Measurements from ENCODE around the gene DCBLD2.

The DCBLD2 gene

DNA sequence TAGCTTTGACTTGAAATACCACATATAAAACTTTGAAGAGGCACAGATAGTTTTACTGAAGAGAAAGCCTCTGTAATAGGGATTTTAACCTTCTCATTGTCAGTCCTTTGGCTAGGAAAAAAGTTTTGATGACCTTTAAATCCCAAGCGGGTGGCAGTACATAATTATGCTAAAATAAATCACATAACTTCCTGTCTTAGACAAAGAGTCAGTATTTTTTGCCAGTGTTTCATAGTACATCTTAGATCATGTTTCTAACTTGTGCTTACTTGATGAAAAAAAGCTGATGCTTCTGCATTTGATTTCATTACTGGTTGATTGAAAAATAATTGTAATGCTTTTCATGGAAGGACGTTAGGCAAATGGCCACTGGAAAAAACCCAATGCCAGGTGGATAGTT, 132.5 kb downstream of the DCBLD2 start:
- H3K4me3 ChIP-seq, result peak overlapping the region in 3 of 10 experiments; percentile 23 to 82 (median 27); a peak in 4 of 20 replicates
- H3K27ac ChIP-seq, result peak overlapping the region in 2 of 11 experiments; percentile 1; a peak in 1 of 22 replicates
- H3K36me3 ChIP-seq, result peaks cover 0 to 90% (median 0%) of the 10 kb centered on the region in 11 experiments; a peak in 11 of 22 replicates
- H4K20me1 ChIP-seq, result peaks cover 0 to 94% (median 0%) of the 10 kb centered on the region in 11 experiments; a peak in 8 of 22 replicates
- H3K27me3 ChIP-seq, result no peaks in the 10 kb centered on the region
- no peak for TF ChIP-seq Cebpa-rat (IDR thresholded peaks at IDR 0.05)
- no peaks in the 10 kb centered on the region for H3K9me3 ChIP-seq (replicated peaks in 1 of 11)
- peak overlapping the region in 4 of 11 experiments; percentile 31 to 97 (median 91); a peak in 8 of 22 replicates for H3K4me2 ChIP-seq
- H3K9ac ChIP-seq, result peak overlapping the region in 1 of 11 experiments; percentile 23; a peak in 1 of 22 replicates
- H3K4me1 ChIP-seq, result peaks cover under 1 to 89% (median 18%) of the 10 kb centered on the region in 10 experiments; a peak in 18 of 20 replicates

DNA sequence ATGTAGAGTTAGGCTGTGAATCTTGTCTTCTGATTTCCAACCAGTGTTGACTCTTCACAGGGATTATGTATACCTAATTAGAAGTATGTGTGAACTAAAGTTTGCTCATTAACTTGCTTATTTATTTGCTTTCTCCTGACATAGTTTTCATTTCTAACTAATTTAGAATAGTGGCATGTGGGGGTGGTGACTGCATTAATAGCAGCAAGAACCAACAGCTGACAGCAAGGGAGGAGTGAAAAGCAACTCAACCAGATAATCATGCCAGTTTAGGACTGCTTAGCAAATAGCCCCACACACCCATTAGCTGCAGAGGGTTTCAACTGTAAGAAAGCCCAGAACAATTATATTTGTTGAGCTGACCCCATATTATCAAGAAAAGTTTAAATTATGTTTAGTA, 134.6 kb downstream of the DCBLD2 start:
- H3K4me1 ChIP-seq, result peaks cover 17 to 79% (median 36%) of the 10 kb centered on the region in 10 experiments
- peaks cover 0 to 74% (median 0%) of the 10 kb centered on the region in 11 experiments; a peak in 8 of 22 replicates for H4K20me1 ChIP-seq
- H3K4me3 ChIP-seq, result peak overlapping the region in 3 of 10 experiments; percentile 73 to 91 (median 82); a peak in 7 of 20 replicates
- H3K9ac ChIP-seq, result peak overlapping the region in 3 of 11 experiments; percentile 19 to 53 (median 38); a peak in 2 of 22 replicates
- H3K4me2 ChIP-seq, result peak overlapping the region in 5 of 11 experiments; percentile 5 to 97 (median 93); a peak in 9 of 22 replicates
- peaks cover 0 to 70% (median 0%) of the 10 kb centered on the region in 11 experiments; a peak in 11 of 22 replicates for H3K36me3 ChIP-seq
- H3K27ac ChIP-seq, result no peak overlapping the region
- no peaks in the 10 kb centered on the region for H3K27me3 ChIP-seq
- no peak for TF ChIP-seq Cebpa-rat (IDR thresholded peaks at IDR 0.05)
- H3K9me3 ChIP-seq (replicated peaks in 1 of 11), result no peaks in the 10 kb centered on the region

DNA sequence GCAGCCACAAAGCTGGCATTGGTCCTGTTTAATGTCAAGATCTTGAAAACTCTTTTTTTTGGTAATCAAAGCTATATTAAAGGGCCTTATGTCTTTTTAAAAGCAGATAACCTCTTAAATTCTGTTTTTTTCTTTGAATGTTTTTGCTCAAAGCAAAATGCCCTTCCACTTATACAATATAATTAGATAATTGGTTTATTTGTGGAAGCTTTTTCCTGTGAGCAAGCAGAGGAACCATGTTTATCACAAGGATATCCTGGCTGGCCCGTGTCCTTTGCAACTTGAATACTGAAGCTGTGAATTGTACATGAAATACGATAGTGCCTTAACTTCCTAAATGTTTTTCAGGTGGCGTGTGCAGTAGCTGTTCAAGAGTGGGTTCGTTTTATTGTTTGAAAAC, 135.8 kb downstream of the DCBLD2 start:
- Histone ChIP-seq H3K4me1 (peaks cover 24 to 82% (median 47%) of the 10 kb centered on the region in 10 experiments), H3K27ac (peak overlapping the region in 4 of 11 experiments; percentile 8 to 97 (median 94); a peak in 6 of 22 replicates), H3K27me3 (no peaks in the 10 kb centered on the region), H3K36me3 (peaks cover 0 to 58% (median 0%) of the 10 kb centered on the region in 11 experiments; a peak in 11 of 22 replicates), H3K9me3 (replicated peaks in 1 of 11) (no peaks in the 10 kb centered on the region), H3K9ac (peak overlapping the region in 4 of 11 experiments; percentile 20 to 95 (median 84); a peak in 7 of 22 replicates), H4K20me1 (peaks cover 0 to 62% (median 0%) of the 10 kb centered on the region in 11 experiments; a peak in 8 of 22 replicates), H3K4me3 (peak overlapping the region in 5 of 10 experiments; percentile 64 to 91 (median 82); a peak in 9 of 20 replicates), H3K4me2 (peak overlapping the region in 6 of 11 experiments; percentile 78 to 97 (median 94); a peak in 13 of 22 replicates)
- TF ChIP-seq Cebpa-rat (IDR thresholded peaks at IDR 0.05), result no peak

DNA sequence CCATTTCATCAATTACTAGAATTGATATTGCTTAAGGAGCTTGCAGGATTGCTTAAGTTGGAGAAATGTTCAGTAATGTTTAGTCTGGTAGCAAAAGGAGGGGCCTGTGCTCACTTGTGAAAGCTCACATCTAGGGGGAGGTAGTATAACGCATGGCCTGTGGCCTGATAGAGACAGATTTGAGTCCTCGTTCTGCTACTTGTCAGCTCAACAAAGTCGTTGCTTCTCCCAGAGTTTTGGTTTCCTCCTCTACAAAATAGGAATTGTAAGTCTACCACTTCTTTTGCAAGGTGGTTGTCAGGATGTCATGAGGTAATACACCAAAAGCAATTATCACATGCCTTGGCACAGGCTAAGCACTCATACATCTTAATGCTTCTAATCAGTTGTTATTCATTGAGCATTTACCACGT, 137.0 kb downstream of the DCBLD2 start:
- peaks cover 0 to 50% (median 0%) of the 10 kb centered on the region in 11 experiments; a peak in 5 of 22 replicates for H4K20me1 ChIP-seq
- H3K27me3 ChIP-seq, result no peaks in the 10 kb centered on the region
- H3K36me3 ChIP-seq, result peaks cover 0 to 45% (median 0%) of the 10 kb centered on the region in 11 experiments; a peak in 9 of 22 replicates
- no peaks in the 10 kb centered on the region for H3K9me3 ChIP-seq (replicated peaks in 1 of 11)
- H3K4me1 ChIP-seq, result peaks cover 24 to 83% (median 50%) of the 10 kb centered on the region in 10 experiments
- H3K4me2 ChIP-seq, result peak overlapping the region in 10 of 11 experiments; percentile 53 to 97 (median 86); a peak in 18 of 22 replicates
- H3K27ac ChIP-seq, result peak overlapping the region; percentile 58 to 97 (median 85); a peak in 18 of 22 replicates
- H3K4me3 ChIP-seq, result peak overlapping the region in 7 of 10 experiments; percentile 44 to 91 (median 73); a peak in 14 of 20 replicates
- no peak for TF ChIP-seq Cebpa-rat (IDR thresholded peaks at IDR 0.05)
- peak overlapping the region in 7 of 11 experiments; percentile 59 to 95 (median 83); a peak in 13 of 22 replicates for H3K9ac ChIP-seq

DNA sequence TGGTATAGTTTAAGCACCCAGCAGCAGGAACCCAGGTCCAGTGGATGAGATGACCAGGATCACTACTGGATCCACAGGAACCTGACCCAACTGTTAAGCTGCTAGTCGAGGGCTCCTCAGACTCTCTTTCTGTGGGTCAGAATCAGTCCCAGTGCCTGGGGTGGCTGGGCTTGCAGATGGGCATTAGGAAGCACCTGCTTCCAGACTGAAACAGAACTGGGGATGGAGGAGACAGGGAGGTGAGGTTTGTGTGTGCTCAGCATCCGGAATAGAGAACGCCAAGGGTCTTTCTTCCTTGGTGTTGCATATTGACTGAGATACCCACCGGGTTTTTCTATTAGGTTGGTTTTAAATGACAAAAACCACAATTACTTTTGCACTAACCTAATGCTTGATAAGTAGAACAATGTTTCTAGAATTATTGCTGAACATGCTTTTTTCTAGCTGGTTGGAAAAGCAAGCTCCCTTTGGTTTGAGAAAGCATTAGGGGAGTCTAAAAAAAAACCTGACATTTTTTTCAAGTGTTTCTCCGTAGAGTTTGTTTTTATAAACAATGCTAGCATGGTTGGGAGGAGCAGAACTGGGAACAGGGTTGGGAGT, 137.6 kb downstream of the DCBLD2 start:
- peak overlapping the region in 8 of 10 experiments; percentile 32 to 91 (median 68); a peak in 15 of 20 replicates for H3K4me3 ChIP-seq
- peak overlapping the region; percentile 58 to 97 (median 85); a peak in 20 of 22 replicates for H3K27ac ChIP-seq
- no peaks in the 10 kb centered on the region for H3K9me3 ChIP-seq (replicated peaks in 1 of 11)
- H3K4me1 ChIP-seq, result peaks cover 24 to 83% (median 50%) of the 10 kb centered on the region in 10 experiments
- no peaks in the 10 kb centered on the region for H3K27me3 ChIP-seq
- peak overlapping the region in 9 of 11 experiments; percentile 47 to 95 (median 83); a peak in 17 of 22 replicates for H3K9ac ChIP-seq
- peak overlapping the region; percentile 40 to 97 (median 83); a peak in 21 of 22 replicates for H3K4me2 ChIP-seq
- no peak for TF ChIP-seq Cebpa-rat (IDR thresholded peaks at IDR 0.05)
- peaks cover 0 to 40% (median 0%) of the 10 kb centered on the region in 11 experiments; a peak in 8 of 22 replicates for H3K36me3 ChIP-seq
- peaks cover 0 to 44% (median 0%) of the 10 kb centered on the region in 11 experiments; a peak in 5 of 22 replicates for H4K20me1 ChIP-seq

DNA sequence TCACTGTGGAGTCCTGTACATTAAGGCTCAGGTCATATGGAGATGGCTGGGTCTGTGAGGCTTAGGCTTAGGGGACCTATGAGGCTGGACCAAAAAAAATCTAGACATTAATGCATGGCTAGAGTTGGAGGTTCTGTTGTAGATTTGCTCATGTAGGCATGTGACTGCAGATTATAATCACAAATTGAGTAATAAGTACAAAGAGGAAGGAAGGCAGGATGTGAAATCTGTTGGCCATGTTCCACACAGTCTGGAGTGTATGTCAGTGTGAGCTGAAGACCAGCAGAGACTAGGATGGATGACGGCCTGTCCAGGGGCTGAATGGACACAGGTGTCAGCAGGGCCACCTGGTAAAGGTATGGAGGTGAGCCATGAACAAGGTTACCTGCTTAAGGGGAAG, 138.4 kb downstream of the DCBLD2 start, which contains the start of gene ST3GAL6:
TSS of gene ST3GAL6 (plus strand) at position 265 of the 400 bp plus-strand sequence. CDS start 5,101 bp downstream, outside the sequence.
- Histone ChIP-seq H3K4me2 (peak within 1 kb of the TSS; percentile 40 to 97 (median 83)), H3K9me3 (replicated peaks in 1 of 11) (no peaks in the 10 kb centered on the region), H3K4me3 (peak within 1 kb of the TSS in 8 of 10 experiments; percentile 32 to 91 (median 68); a peak in 15 of 20 replicates), H3K4me1 (peaks cover 24 to 83% (median 50%) of the 10 kb centered on the region in 10 experiments), H3K27me3 (no peaks in the 10 kb centered on the region), H3K27ac (peak within 1 kb of the TSS; percentile 58 to 97 (median 85); a peak in 21 of 22 replicates), H3K9ac (peak within 1 kb of the TSS in 9 of 11 experiments; percentile 47 to 95 (median 83); a peak in 17 of 22 replicates), H4K20me1 (peaks cover 0 to 36% (median 0%) of the 10 kb centered on the region in 11 experiments; a peak in 5 of 22 replicates), H3K36me3 (peaks cover 0 to 31% (median 0%) of the 10 kb centered on the region in 11 experiments; a peak in 7 of 22 replicates)
- TF ChIP-seq Cebpa-rat (IDR thresholded peaks at IDR 0.05), result peak in 8 of 11 experiments; percentile 46 to 88 (median 68); a peak in 9 of 22 replicates

DNA sequence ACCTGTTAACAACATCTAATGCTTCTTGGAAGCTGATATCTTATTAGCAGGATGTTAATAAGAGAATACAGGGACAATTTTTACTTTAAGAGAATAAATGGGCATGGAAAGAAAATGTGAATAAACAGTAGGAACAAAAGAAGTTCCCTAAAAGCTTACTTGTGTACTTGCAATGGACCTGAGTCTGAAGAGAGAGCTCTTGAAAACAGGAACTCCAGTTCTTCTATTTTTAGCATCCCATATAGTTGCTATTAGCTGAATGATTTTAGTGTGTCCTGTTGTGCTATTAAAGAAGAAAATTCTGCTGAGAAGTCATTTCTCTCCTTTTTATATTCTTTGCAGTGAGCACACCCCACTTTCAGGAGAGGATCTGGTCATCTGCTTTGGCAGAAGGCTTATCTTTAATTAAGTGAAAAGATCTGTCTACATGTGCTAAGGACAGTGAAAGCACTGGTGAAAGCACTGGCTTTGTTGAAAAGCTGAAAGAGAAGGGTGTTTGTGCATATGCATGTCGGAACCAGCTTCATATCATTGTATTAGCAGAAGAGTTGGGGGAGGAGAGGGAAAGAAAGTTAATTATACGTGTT, 139.8 kb downstream of the DCBLD2 start:
- Histone ChIP-seq H3K27me3 (no peaks in the 10 kb centered on the region), H4K20me1 (peaks cover 0 to 23% (median 0%) of the 10 kb centered on the region in 11 experiments; a peak in 5 of 22 replicates), H3K4me3 (peak overlapping the region in 3 of 10 experiments; percentile 6 to 24 (median 17); a peak in 5 of 20 replicates), H3K4me1 (peaks cover 24 to 72% (median 50%) of the 10 kb centered on the region in 10 experiments), H3K4me2 (peak overlapping the region; percentile 0 to 97 (median 83); a peak in 21 of 22 replicates), H3K9ac (peak overlapping the region in 10 of 11 experiments; percentile 23 to 85 (median 66); a peak in 14 of 22 replicates), H3K36me3 (peaks cover 0 to 18% (median 0%) of the 10 kb centered on the region in 11 experiments; a peak in 7 of 22 replicates), H3K9me3 (replicated peaks in 1 of 11) (no peaks in the 10 kb centered on the region), H3K27ac (peak overlapping the region in 10 of 11 experiments; percentile 26 to 97 (median 87); a peak in 18 of 22 replicates)
- TF ChIP-seq Cebpa-rat (IDR thresholded peaks at IDR 0.05), result no peak

DNA sequence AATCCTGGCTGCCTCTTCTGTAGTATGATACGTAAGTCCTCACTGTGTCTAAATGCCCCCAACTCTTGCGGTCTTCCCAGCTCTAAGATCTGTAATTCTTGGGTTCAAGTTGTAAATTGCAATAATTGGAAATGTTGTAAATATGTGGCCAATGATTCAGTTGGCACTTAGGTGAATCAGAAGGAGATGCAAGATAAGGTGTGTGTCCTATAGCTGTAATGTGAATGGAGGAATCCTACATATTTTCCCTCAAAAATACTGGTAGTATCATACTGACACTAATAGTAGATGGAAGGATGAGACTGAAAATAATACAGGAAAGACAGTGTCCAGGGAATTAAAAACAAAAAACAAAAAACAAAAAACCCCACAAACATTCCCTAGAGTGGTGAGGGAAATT, 141.9 kb downstream of the DCBLD2 start:
- peak overlapping the region in 4 of 11 experiments; percentile 88 to 97 (median 94); a peak in 6 of 22 replicates for H3K4me2 ChIP-seq
- peak overlapping the region in 2 of 11 experiments; percentile 89 to 95; a peak in 1 of 22 replicates for H3K27ac ChIP-seq
- H3K4me3 ChIP-seq, result no peak overlapping the region
- peaks cover 0 to 2% (median 0%) of the 10 kb centered on the region in 11 experiments; a peak in 4 of 22 replicates for H4K20me1 ChIP-seq
- no peaks in the 10 kb centered on the region for H3K9me3 ChIP-seq (replicated peaks in 1 of 11)
- no peak overlapping the region for H3K9ac ChIP-seq
- no peaks in the 10 kb centered on the region for H3K27me3 ChIP-seq
- TF ChIP-seq Cebpa-rat (IDR thresholded peaks at IDR 0.05), result no peak
- peaks cover 24 to 55% (median 41%) of the 10 kb centered on the region in 10 experiments for H3K4me1 ChIP-seq
- H3K36me3 ChIP-seq, result no peaks in the 10 kb centered on the region

Measured in BLaER1 treated with 17β-estradiol and CSF1 and Interleukin-3, amounts not matched to agents 10 nM and 100 nM (cell line).